ENCODE data around the gene XK. TPM values are rescaled to one million over a fixed set of nuclear protein-coding genes. Genes with fewer than 3 reads are reported as not detected.

The XK gene
- total RNA-seq, 3 donors from 2014 or later: 22.8 to 34.7 (median 29.5) TPM

GRCh38 chrX:37781081-37781480 lies 95.5 kb downstream of the XK start:
- no peaks in the 10 kb centered on the region for H3K9me3 ChIP-seq
- H3K36me3 ChIP-seq (ENCODE audit: low read depth): no peaks in the 10 kb centered on the region
- TF ChIP-seq, protein P1, sequence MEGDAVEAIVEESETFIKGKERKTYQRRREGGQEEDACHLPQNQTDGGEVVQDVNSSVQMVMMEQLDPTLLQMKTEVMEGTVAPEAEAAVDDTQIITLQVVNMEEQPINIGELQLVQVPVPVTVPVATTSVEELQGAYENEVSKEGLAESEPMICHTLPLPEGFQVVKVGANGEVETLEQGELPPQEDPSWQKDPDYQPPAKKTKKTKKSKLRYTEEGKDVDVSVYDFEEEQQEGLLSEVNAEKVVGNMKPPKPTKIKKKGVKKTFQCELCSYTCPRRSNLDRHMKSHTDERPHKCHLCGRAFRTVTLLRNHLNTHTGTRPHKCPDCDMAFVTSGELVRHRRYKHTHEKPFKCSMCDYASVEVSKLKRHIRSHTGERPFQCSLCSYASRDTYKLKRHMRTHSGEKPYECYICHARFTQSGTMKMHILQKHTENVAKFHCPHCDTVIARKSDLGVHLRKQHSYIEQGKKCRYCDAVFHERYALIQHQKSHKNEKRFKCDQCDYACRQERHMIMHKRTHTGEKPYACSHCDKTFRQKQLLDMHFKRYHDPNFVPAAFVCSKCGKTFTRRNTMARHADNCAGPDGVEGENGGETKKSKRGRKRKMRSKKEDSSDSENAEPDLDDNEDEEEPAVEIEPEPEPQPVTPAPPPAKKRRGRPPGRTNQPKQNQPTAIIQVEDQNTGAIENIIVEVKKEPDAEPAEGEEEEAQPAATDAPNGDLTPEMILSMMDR (IDR thresholded peaks at IDR 0.05): no peak
- intact Hi-C loops (cut with DNase I, micrococcal nuclease): no loop called here
- H3K4me3 ChIP-seq: no peak overlapping the region
- DNase-seq (no peak), ATAC-seq (no peak)
- H3K4me1 ChIP-seq (ENCODE audit: low read depth): no peaks in the 10 kb centered on the region

Other genes with a start within 250 kb of the XK start
- gene LANCL3, start 114.1 kb upstream of the XK start, total RNA-seq: 1 to 10 TPM; 4.3 to 6.9 (median 6.5) TPM
- 10 to 100 TPM in 2 of 3 donors, 1 to 10 TPM in 1; 9.7 to 35.4 (median 30.0) TPM for gene CYBB, start 94.3 kb downstream of the XK start, total RNA-seq
- 10 to 100 TPM; 19.6 to 27.8 (median 20.3) TPM for gene DYNLT3, start 161.8 kb downstream of the XK start, total RNA-seq

Measured in mucosa of descending colon (tissue), 3 donors.